Endothelial cell of umbilical vein (primary cell): ENCODE results near the gene KLHL26.

Experiments used
- CTCF ChIP-seq, 2 donors: IDR thresholded peaks; 1 replicate in 1 of 2; 2 replicates in 1 of 2; pipeline ENCODE4 v1.5.1; 2011; ENCODE audit warnings: low read length in 2 of 2, mild to moderate bottlenecking in 2 of 2, moderate library complexity in 2 of 2, control low read depth in 1 of 2, inconsistent platforms in 1 of 2, low read depth in 1 of 2; ENCODE audit not compliant: insufficient read depth in 1 of 2; ENCODE audit errors: extremely low read depth in 1 of 2
- EZH2 ChIP-seq: IDR thresholded peaks from 2 replicates; pipeline ENCODE4 v1.6.1; 2012; ENCODE audit warnings: borderline replicate concordance, low read depth, mild to moderate bottlenecking, moderate library complexity, low read length, inconsistent platforms; ENCODE audit not compliant: severe bottlenecking
- JUN ChIP-seq: IDR thresholded peaks from 2 replicates; pipeline ENCODE4 v1.6.1; 2011; ENCODE audit warnings: borderline replicate concordance, low read depth; ENCODE audit not compliant: insufficient read length, insufficient read depth
- MAX ChIP-seq: IDR thresholded peaks from 2 replicates; pipeline ENCODE4 v1.6.1; 2011; ENCODE audit not compliant: insufficient read depth, insufficient read length
- POLR2A ChIP-seq: IDR thresholded peaks from 2 replicates; pipeline ENCODE4 v1.6.1; 2012; ENCODE audit warnings: low read depth, mild to moderate bottlenecking, control low read depth, low read length
- POLR2AphosphoS5 ChIP-seq: IDR thresholded peaks from 2 replicates; pipeline ENCODE4 v1.6.1; 2012; ENCODE audit warnings: low read depth, mild to moderate bottlenecking, control low read depth, low read length, moderate library complexity; ENCODE audit not compliant: insufficient read depth

DNA sequence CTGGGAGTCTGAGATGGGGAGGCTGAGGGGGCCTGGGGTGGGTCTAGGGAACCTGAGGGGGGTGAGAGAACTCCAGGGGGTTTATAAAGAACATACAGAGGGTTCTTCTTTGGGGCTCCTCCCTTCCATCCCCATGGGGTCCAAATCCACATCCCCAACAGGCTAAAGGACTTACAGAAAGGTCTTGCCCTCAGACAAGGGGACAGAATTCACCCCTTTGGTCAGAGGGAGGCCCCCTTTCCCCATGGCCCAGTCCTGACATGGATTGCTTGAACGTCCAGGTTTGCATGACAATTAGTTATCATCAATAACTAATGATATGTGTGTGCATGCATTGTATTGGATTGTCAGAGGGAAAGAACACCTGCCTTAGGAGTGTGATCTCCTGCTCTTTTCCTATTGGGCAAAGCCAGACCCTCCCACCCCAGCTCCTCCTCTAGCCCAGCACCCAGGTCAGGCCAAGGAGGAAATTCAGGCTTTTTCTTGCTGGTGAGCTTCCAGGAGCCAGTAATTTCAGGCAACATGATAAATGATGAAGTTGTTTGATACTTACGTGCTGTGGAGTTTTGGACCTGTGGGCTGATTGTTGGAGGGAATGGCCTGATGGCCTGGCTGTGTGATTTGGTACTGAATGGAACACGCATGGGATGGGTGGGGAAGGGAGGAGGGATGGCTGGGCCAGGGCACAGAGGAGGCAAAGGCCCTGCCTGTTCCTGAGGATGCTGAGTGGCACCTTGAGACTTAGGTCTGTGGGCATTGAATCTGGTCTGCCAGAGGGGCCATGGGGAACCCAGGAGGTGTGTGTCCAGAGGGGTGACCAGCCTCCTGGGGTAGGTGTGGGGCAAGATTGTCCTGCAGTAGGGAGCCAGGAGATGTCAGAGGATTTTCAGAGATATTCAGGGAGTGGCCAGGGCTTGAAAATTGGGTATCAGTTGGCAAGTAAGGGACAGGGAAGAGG lies 1.1 kb downstream of the KLHL26 start:
- TF ChIP-seq POLR2A (no peak), CTCF (IDR thresholded peaks at IDR 0.05; ENCODE audit: extremely low read depth in 1 of 2, insufficient read depth in 1 of 2, low read depth in 1 of 2, low read length in 2 of 2) (no peak), POLR2AphosphoS5 (no peak), EZH2 (no peak), MAX (no peak), JUN (no peak)
